Stimulated activated CD8-positive, alpha-beta memory T cell treated with anti-CD3 and anti-CD28 coated beads, Interleukin-4, amount 100 ng/mL, for 48 hours (primary cell): Measurements from ENCODE around the gene TDRD7.
"Not testable (repeated sequence)": the region's sequence is repeated elsewhere in the genome, so short reads cannot be mapped to it uniquely, and the experiment has no call there.

Experiments used
- DNase-seq: peaks from one replicate; pipeline ENCODE4 v3.0.0-alpha.2; 2020

Gene TDRD7

DNA sequence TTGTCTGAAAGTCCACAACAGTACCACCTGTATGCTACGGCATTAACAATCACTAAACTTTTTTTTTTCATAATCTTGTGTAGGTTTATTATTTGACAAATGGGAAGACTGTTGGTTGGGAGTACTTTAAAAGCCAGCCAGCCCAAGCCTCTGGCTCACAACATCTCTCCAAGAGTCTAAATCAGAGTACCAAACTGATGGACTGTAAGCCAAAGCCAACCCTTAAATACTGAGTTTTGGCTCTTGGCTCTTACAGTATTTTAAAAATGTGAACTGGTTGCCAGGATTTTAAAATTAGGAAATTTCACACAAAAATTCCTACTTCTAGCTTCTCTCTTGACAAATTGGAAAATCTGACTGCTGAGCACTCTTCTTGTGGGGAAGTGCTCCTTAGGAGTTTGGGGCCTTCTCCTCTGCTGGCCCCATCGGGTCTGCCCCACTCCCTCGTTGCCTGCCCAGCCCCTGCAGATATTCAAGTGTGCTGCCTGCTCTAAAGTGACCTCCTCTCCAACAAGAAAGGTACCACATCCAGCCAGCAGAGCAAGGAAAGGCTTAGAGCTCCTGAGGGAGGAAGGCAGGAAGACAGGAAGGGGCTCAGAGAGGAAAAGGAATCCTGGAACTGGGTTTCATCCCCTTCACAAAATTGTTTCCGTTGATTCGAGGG lies 67.7 kb downstream of the TDRD7 start:
- no peak for DNase-seq

DNA sequence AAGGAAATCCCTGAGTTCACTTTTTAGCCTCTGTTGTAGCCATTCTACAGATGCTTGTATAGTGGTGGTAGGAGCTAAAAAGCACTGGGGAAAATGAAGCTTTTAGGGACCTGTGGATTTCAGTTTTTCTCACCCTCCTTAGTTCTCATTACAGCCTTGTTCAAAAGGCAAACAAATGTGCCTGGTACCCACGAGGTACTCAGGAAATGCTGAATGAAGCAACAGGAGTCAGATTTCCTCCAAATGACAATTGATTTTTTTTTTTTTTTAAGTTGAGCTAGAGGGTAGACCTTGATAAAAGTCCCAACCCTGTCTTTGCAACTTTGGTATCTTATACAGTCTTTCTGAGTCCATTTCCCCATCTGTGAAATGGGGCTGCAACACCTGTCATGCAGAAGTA lies 68.3 kb downstream of the TDRD7 start:
- DNase-seq, result no peak

DNA sequence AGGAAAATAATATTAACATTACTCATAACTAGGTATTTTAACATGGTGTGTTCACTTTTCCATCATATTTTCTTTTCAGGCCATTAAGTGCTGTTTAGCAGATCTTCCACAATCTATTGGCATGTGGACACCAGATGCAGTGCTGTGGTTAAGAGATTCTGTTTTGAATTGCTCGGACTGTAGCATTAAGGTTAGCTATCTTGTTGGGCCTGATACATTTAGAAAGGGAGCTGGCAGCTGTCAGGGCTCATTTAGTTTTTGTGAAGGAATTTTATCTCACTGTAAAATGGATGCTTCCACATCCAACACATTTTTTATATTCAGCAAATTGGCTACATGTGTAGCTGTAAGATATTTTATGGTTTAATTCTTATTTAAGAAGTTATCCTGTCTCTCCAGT lies 68.9 kb downstream of the TDRD7 start:
- DNase-seq, result no peak

DNA sequence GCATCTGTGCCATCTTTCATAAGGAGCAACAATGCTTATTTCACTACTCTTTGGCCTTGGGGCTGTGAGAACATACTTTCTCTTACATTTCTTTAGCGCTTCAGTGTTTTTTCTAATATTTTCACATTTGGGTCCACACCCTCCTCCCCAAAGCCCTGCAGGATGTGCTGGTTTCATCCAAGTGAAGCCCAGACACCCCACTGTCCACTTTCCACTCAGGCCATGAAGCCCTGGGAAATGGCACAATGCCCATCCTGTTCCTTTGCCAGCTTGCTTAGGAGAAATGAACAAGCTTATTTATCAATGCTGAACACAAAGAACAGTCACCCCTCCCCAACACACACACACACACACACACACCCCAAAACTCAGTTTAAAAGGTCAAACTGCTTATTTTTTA lies 72.2 kb downstream of the TDRD7 start:
- DNase-seq, result no peak

DNA sequence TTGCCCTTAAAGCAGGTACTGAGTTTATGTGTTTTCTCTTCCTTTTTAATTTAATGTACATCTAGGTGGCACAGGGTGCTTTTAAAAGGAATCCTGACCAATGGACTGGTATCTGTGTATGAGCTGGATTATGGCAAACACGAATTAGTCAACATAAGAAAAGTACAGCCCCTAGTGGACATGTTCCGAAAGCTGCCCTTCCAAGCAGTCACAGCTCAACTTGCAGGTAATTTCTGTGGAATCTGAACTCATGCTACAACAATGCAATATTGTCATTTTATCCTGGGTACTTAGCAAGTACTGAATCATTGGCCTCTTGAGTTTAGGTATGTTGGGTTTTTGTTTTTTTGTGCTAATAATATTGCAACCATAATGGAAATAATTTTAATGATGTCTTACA lies 75.2 kb downstream of the TDRD7 start:
- no peak for DNase-seq

DNA sequence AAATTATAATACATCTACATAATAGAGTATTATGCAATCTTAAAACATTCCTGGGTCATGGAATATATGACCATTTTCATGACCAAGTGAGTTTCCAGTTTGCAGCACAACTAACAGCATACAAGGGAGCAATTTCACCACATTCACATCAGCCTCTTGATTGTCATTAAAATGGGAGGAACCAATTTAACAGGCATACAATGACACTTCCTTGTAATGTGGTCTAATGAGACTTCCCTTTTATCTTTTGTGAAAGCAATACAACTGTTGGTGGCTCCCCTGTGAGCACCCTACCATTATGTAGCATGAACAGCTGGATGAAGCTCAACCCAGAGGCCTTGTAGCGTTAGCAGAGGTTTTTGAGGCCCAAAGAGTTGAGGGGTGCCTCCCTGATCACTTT lies 76.0 kb downstream of the TDRD7 start:
- no peak for DNase-seq

DNA sequence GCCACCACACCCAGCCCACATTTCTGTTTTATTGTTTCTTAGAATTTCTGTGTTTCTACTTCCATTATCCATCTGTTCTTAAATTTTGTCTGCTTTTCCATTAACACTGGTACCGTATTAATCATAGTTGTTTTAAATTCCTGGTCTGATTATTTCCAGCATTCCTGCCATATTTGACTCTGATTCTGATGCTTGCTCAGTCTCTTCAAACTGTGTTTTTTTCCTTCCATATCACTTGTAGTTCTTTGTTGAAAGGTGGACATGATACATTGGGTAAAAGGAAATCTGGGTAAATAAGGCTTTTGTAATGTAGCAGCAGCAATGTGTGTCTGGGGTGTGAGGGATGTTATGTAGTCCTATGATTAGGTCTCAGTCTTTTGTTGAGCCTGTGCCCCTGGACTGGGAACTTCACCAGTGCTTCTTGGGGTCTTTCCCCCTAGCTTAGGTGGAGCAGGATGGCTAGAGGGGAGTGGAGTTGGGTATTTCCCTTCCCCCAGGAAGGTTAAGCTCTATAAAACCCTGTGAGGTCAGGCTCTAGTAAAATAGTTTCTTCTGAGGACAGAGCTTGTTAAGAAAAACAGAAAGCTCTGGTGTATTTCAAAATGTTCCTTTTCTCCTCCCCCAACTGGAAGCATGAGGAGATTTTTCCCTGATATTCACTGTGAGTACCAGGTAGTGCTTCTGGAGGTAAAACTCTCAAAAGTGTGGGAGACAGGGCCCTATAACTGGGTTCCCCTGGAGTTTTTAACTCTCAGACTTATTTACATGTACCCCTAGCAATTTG lies 79.5 kb downstream of the TDRD7 start:
- DNase-seq, result no peak

DNA sequence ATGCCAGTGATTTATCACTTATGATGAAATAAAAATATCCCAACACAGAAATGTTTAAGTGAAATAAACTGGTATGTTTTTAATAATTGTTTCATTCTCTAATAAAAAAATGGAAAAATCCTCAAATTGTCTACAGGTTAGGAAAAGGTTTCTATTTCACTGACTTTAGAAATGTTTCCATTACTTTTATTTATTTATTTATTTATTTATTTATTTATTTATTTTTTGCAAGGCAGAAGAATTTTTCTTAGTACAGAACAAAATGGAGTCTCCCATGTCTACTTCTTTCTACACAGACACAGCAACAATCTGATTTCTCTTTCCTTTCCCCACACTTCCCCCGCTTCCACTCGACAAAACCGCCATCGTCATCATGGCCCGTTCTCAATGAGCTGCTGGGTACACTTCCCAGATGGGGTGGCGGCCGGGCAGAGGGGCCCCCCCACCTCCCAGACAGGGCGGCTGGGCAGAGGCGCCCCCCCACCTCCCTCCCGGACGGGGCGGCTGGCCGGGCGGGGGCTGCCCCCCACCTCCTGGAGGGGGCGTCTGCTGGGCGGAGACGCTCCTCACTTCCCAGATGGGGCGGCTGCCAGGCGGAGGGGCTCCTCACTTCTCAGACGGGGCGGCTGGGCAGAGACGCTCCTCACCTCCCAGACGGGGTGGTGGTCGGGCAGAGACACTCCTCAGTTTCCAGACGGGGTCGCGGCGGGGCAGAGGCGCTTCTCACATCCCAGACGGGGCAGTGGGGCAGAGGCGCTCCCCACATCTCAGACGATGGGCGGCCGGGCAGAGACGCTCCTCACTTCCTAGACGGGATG lies 85.9 kb downstream of the TDRD7 start:
- DNase-seq, result not testable (repeated sequence)

DNA sequence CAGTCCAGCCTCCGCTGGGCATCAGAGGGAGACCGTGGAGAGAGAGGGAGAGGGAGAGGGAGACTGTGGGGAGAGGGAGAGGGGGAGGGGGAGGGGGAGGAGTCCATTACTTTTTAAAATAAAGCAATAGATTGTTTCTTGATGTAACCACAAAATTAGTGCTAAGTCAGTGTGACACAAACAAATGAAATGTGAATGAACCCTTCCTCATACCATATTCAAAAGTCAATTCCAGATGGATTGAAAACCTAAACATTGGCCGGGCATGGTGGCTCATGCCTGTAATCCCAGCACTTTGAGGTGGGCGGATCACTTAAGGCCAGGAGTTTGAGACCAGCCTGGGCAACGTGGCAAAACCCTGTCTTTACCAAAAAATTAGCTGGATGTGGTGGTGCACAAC lies 87.0 kb downstream of the TDRD7 start:
- DNase-seq, result not testable (repeated sequence)

DNA sequence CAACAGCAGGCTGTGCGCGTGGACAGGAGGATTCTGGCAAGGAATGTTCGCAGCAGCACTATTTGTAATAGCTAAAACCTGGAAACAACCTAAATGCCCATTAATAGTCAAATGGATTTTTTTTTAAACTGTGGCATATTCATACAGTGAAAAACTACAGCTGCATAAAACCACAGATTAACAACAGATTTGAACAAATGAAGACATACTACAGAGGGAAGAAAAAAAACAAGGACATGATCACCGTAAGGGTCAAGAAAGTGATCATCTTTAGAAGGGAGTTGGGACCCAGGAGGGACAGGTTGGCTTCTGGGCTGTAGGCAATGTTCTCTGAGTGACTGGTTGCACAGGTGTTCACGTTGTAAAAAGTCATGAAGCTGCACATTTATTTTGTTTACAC lies 88.4 kb downstream of the TDRD7 start:
- DNase-seq, result no peak

DNA sequence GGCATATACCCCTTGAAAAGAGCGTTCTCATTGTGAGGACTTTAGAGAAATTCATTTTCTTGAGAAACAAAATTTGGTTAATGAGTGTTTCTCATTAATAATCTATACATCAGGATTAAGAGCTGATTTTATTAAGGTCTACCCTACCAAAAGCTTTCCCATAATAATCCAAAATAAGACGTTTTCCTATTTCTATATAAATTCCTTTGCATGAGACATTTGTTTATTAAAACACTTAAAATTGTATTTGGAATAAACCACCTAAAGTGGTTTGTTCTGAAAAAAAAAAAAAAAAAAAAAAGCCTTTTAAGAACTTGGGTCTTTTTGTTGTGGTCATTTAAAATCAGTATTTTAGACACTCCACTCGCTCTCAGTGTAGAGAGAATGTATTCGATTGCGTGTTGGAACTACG lies 88.9 kb downstream of the TDRD7 start:
- DNase-seq, result no peak

DNA sequence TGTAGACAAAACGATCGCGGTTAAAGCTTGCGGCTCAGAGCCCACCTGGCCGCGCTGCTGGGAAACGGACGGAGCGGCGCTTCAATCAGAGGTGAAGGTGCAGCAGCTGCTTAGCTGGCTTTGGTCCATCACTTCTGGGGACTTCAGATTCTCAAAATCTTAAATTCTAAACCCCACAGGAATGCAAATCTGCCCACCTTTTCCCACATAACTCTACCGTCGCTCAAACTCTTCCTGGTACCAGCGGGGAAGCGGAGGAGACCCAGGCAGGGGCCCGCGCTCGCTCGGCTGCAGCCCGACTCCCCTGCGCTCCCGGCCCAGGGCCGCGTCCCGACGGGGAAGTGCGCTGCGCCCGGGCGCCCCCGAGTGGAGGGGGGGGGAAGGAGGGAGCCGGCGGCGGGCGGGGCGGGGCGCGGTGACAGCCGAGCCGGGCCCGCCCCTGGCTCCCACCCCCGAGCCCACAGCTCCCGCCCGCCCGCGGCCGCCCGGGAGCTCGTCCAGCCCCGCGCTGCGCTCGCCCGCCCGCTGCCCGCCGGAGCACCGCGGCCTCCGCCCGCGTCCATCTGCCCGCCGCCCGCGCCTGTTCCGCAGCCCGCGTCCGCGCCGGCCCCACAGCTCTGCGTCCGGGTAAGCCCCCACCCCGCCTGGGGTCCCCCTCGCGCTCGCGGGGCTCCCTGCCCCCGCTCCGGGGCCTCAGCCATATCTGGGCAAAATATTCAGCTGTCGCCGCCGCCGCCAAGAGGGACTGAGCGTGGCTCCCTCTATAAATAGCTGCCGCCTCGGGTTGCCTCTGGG lies 89.5 kb downstream of the TDRD7 start, which contains the start of gene TMOD1:
Gene TMOD1 (plus strand): TSS at position 490 of the 795 bp plus-strand sequence. CDS start 22,523 bp downstream, outside the sequence.
- peak; percentile 70 for DNase-seq

DNA sequence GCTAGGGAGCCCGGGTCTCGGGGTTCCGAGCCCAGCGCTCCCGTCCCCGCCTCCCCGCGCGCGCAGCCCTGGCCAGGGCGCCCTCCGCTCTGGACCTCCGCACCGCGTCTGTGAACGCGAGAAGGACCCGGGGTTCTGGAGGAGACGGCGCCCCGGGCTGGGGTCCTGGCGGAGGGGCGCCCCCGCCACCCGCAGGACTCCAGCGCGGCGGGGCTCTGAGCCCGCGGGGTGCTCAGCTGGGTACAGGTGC lies 90.0 kb downstream of the TDRD7 start:
- DNase-seq, result no peak

DNA sequence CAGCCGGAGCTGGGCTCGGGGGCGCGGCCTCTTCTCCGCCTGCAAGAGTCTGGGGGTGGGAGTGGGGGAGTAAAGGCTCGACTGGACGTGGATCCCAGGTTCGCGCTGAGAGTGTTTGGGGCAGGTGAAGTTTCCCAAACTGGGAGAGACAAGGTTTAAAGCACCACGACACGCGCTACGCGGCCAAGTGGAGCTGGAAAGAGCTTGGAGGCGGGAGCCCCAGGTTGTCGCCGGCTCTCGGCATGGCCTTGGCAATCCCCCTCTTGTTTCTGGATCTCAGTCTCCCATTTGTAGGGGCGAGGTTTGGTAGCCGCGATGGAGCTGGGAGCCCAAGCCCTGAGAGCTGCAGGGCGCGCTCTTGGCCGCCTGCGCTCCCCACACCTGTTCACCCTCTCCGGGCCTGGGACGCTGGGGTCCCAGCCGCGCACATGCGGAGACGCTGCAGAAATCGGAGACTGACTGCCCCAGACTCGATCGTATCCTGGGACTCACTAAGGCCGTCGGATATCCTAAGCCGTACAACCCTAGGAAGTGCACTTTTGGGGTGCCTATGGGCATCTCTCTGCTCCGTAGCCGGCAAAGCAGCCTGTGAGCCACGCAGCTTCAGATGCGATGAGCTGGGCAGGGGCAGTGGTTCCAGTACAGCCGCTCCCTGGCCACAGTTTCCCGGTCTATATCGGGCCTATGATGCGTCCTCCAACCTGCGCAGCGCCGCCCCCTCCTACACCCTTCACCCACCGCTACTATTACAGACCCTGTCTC lies 90.5 kb downstream of the TDRD7 start:
- peak; percentile 32 for DNase-seq

DNA sequence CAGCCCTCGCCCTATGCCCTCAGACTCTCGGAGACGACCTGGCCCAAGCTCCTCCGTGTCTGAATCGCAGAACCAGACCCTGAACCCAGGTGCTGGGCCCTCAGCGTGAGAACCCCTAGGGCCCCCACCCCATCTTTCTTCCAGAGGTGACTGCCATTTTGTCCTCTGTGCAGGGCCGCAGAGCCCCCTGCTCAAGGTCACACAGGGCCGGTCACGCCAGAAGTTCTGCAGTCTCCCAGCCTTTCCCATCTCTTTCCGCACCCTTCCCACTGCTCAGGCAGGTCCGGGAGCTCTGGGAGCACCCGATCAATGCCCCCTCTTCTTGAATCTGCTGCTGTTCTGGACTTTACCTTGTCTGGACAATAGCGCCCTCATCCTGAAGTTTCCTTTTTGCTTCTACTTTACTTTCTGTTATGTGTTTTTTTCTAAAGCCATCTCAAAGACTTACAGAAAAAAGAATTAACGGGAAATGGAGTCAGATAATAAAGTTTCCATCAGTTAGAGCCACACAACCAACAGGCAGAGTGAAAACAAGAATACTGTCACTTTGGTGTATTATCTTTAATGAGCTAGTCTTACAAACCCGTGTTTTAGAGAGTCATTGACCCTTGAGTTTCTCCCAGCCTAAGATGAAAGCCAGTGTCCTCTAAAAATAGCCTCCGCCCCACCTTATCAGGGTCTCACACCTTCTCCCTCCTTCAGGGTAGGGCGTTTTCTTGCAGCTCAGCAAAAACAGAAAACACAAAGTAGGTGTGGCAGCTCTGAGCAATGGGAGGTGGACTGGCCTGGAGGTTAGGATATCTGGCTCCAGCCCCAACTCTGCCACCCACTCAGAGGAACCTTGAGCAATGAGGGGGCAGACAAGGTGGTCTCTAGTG lies 91.3 kb downstream of the TDRD7 start:
- DNase-seq, result no peak

DNA sequence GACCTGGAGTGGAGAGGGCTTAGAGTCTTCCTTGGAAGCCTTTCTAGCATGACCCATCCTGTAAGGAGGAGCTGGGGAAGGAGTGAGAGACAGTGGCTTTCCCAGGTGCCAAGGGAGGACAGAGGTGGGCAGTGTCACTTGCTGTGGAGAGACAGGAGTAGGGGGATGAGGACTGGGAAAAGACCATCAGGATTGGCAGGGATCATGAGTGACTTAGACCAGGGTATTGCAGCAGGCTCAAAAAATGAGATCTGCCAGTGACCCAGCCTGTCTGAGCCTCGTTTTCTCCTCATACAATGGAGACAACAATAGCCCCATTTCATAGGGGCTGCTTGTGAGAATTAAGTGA lies 91.9 kb downstream of the TDRD7 start:
- DNase-seq, result no peak

DNA sequence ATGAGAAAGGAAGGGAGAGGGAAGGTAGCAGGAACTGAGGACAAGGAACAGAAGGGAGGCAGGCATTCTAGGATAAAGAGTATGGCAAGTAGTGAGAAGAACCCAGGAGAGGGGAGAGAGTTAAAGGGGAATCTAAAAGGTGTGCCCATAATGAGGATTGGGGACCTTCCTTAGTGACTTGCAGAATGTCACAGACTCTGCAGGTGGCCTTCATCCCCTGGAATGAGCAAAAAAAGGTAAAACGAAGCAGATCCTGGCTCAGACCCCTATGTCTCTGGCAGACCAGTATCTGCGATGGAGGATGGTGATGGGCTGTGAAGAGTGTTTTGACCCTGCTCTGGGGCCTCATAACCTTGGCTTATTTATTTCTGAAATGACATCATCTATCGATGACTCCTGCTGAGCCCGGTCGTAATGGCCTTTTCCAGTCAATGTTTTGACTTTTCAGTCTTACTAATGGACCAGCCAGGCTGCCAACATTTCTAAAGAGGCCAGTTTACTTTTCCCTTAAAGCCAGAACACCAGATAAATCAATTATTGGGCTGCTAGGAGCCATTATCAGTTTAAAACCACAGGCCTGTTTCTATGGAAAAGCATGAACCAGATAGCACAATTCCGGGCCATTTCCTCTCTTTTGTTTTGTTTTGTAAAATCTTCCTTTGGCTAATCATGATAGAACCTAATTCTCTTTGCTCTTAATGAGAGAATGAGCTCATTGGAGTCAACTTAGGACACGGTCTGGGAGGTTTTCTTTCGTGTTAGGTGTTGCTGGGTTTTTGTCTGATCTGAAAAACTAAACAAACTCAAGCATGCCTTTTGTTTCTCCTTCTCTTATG lies 92.7 kb downstream of the TDRD7 start:
- DNase-seq, result no peak

DNA sequence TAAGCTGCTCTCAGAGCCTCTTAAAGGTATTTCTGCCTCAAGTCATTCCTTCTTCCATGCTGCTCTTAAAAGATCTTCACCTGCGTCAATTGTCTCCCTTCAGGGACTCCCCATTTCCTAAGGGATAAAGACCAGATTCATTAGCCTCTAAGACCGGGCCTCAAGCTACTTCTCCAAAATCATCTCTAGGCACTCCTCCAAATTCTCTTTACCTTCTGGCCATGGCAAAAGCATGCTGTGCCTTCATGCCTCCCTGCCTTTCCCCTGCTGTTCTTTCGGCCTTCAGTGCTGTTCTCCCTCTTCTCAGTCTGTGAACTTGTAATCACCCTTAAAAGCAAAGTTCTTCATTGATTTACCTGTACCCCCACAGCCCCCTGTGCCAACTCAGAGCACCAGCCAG lies 93.9 kb downstream of the TDRD7 start:
- DNase-seq, result no peak

DNA sequence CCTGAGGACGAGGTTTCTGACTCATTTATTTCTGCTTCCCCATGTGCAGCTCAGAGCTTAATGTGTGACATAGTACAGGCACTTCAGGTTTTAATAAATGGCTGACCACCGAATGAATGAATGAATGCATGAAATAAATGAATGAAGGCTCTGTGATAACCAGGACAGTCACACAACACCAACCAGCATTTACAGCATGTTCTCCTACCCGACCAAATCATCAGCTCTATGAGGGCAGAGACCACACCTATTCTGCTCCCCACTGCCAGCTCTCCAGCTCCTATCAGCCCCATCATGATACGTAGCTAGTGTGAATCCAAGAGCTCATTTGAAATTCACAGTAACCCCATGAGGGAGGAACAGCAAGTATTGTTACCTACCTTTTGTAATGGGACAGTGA lies 94.4 kb downstream of the TDRD7 start:
- no peak for DNase-seq

DNA sequence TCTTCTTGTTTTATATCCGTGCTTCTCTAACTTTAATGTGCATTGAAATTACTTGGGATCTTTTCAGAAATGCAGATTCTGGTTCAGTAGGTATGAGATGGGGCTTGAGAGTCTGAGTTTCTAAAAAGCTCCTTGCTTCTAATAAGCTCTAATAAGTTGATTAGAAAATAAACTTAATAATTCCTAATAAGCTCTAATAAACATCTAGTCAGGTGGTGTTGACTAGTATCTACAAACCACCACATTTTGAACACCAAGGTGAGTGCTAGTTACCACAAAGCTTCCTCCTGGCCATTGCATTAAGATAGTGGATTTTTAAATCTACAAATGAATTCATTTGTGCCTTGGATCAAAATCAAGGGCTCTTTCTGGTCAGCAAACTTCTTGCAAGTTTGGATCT lies 94.9 kb downstream of the TDRD7 start:
- no peak for DNase-seq
